Measurements from ENCODE around the gene ZDHHC8.
A peak's percentile ranks its signal among the peaks of the same experiment; 100 is the strongest.

ZDHHC8 gene

GRCh38 chr22:20113551-20114310 is 17.9 kb upstream of the ZDHHC8 start:
- no peak for DNase-seq (ENCODE audit: low spot score)

GRCh38 chr22:20114506-20115475 is 16.8 kb upstream of the ZDHHC8 start:
- DNase-seq (ENCODE audit: low spot score), result no peak

- no peak for DNase-seq (ENCODE audit: low spot score)
Measured at GRCh38 chr22:20115691-20116375, 15.8 kb upstream of the ZDHHC8 start, which contains the start of gene RANBP1. Gene RANBP1 (plus strand): TSS chr22:20116104. CDS start chr22:20116185, 81 bp downstream.

GRCh38 chr22:20116376-20116950 is 15.1 kb upstream of the ZDHHC8 start:
- no peak for DNase-seq (ENCODE audit: low spot score)

GRCh38 chr22:20116951-20117632 is 14.5 kb upstream of the ZDHHC8 start, which contains the start of gene TRMT2A:
Gene TRMT2A (minus strand): TSS chr22:20117226. CDS start chr22:20116906, 320 bp downstream.
- DNase-seq (ENCODE audit: low spot score), result peak; percentile 99

- DNase-seq (ENCODE audit: low spot score), result peak; percentile 64
Measured at GRCh38 chr22:20117633-20118299, 13.8 kb upstream of the ZDHHC8 start.

- DNase-seq (ENCODE audit: low spot score), result no peak
Measured at GRCh38 chr22:20118300-20119020, 13.1 kb upstream of the ZDHHC8 start.

- DNase-seq (ENCODE audit: low spot score), result no peak
Measured at GRCh38 chr22:20121856-20122415, 9.7 kb upstream of the ZDHHC8 start.

GRCh38 chr22:20123366-20124082 is 8.1 kb upstream of the ZDHHC8 start:
- no peak for DNase-seq (ENCODE audit: low spot score)

GRCh38 chr22:20124083-20124787 is 7.4 kb upstream of the ZDHHC8 start:
- no peak for DNase-seq (ENCODE audit: low spot score)

GRCh38 chr22:20125201-20126174 is 6.1 kb upstream of the ZDHHC8 start:
- no peak for DNase-seq (ENCODE audit: low spot score)

GRCh38 chr22:20126284-20127029 is 5.1 kb upstream of the ZDHHC8 start:
- no peak for DNase-seq (ENCODE audit: low spot score)

GRCh38 chr22:20127318-20127868 is 4.2 kb upstream of the ZDHHC8 start:
- no peak for DNase-seq (ENCODE audit: low spot score)

- no peak for DNase-seq (ENCODE audit: low spot score)
Measured at GRCh38 chr22:20127869-20128618, 3.6 kb upstream of the ZDHHC8 start.

- DNase-seq (ENCODE audit: low spot score), result no peak
Measured at GRCh38 chr22:20128619-20128901, 3.0 kb upstream of the ZDHHC8 start.

Measured in D341Med (cell line).